Measurements from ENCODE around the gene KRAS. TPM values are rescaled to one million over a fixed set of nuclear protein-coding genes. Genes with fewer than 3 reads are reported as not detected.

Gene KRAS
- total and polyA plus RNA-seq, 2 of the 13 experiments (the other 11 are each of a cell fraction or from before 2014, with no cell fraction given): 6.5 to 9.8 TPM

- no peak for TF ChIP-seq BRF2 (CRISPR knock-in tag; IDR thresholded peaks at IDR 0.05)
- TF ChIP-seq MAFK (conservative IDR thresholded peaks at IDR 0.05 in 1 of 2, IDR thresholded peaks at IDR 0.05 in 1 of 2; ENCODE audit: low read length in 2 of 2): peak; percentile 1 to 53; a peak in 2 of 4 replicates
These were observed 7.6 kb downstream of the KRAS start (continued) for GRCh38 chr12:25242981-25243679.

- DNase-seq (ENCODE audit: low spot score) (peak; percentile 24), ATAC-seq (no peak), FAIRE-seq (no peak)
- H4K20me1 ChIP-seq (ENCODE audit: insufficient read depth, low read length): no peaks in the 10 kb centered on the region
- H3K4me2 ChIP-seq (ENCODE audit: low read depth, low read length): no peak overlapping the region
- no peak for TF ChIP-seq SALL1 (CRISPR knock-in tag; IDR thresholded peaks at IDR 0.05)
- TF ChIP-seq SMC3 (IDR thresholded peaks at IDR 0.05; ENCODE audit: low read length): peak; percentile 63
- TF ChIP-seq STAG1 (CRISPR knock-in tag; IDR thresholded peaks at IDR 0.05): peak; percentile 51
- TF ChIP-seq CTCF (CRISPR knock-in tag; IDR thresholded peaks at IDR 0.05): peak; percentile 51
- no peak for TF ChIP-seq TEAD2 (CRISPR knock-in tag; IDR thresholded peaks at IDR 0.05)
- in situ Hi-C loops (cut with HindIII; ENCODE audit: extremely low pct_ligation_motif_present, low pct_unique_long_range_greater_than_20kb): no loop called here
- H3K4me1 ChIP-seq (ENCODE audit: insufficient read depth, low read length): no peaks in the 10 kb centered on the region
- H3K27ac ChIP-seq (ENCODE audit: extremely low read length, insufficient read depth, low read length): no peak overlapping the region
- no peaks in the 10 kb centered on the region for H3K27me3 ChIP-seq (ENCODE audit: control insufficient read depth in 1 of 2, insufficient read depth in 2 of 2, low read length in 2 of 2)
- no TSS peak for BruUV-seq (replicated peaks)
- H3K36me3 ChIP-seq (replicated peaks in 1 of 2; ENCODE audit: control insufficient read depth in 1 of 2, insufficient read depth in 2 of 2, low read length in 2 of 2): peaks cover 1 to 13% of the 10 kb centered on the region in 2 experiments; a peak in 4 of 5 replicates
- ChIA-PET POLR2A (interaction anchor here (0.9 kb wide), 1 partner anchor 10 kb away, joined by 3 read pairs; the partner anchor contains the start of gene KRAS), CTCF (ENCODE audit: low intra/inter-chr PET ratio, low total read pairs) (no interaction called here)
- H3K4me3 ChIP-seq (replicated peaks in 1 of 3; ENCODE audit: insufficient read depth in 1 of 3, low read depth in 2 of 3, low read length in 3 of 3): no peak overlapping the region
- H3K9ac ChIP-seq (ENCODE audit: insufficient read depth, low read depth, low read length): no peak overlapping the region
- WGBS (ENCODE audit: low lambda C conversion rate): 47% methylated on average over 6 of the region's 6 CpGs
- no peaks in the 10 kb centered on the region for H3K79me2 ChIP-seq (ENCODE audit: insufficient read depth, low read length)
- no peaks in the 10 kb centered on the region for H3K9me3 ChIP-seq (ENCODE audit: low read length)
- intact Hi-C loops (cut with micrococcal nuclease; ENCODE audit: unreplicated experiment): loop anchor here (1.0 kb wide), 1 partner anchor 146 kb away; no protein-coding TSS in a partner anchor
- no peak overlapping the region for H2AFZ ChIP-seq (ENCODE audit: low read length)
These were observed 9.3 kb downstream of the KRAS start for GRCh38 chr12:25241167-25242020.
